ENCODE data around the gene NAA25. TPM values are rescaled to one million over a fixed set of nuclear protein-coding genes. Genes with fewer than 3 reads are reported as not detected.

NAA25 gene
- total and polyA plus RNA-seq, 2 donors (not counting 1 experiment from before 2014, with no cell fraction given) = 5.9 to 40.8 TPM

- H3K4me1 Mint-ChIP-seq = peaks cover 25% of the 10 kb centered on the region
- H3K36me3 ChIP-seq (replicated peaks in 1 of 2; ENCODE audit: control extremely low read depth in 1 of 2, control insufficient read depth in 1 of 2, extremely low read depth in 1 of 2, insufficient read depth in 2 of 2, low read length in 1 of 2) = peaks cover 13 to 31% of the 10 kb centered on the region in 2 experiments
- CTCF ChIA-PET = interaction anchor here (1.2 kb wide), 1 partner anchor 85 kb away, joined by 4 read pairs; no protein-coding TSS in a partner anchor
Measured at GRCh38 chr12:112029301-112029700, 79.3 kb downstream of the NAA25 start.

More at GRCh38 chr12:112029301-112029700, 79.3 kb downstream of the NAA25 start:
- Mint-ChIP-seq H3K27ac (no peak overlapping the region), H3K9me3 (ENCODE audit: insufficient read depth) (no peaks in the 10 kb centered on the region), H3K27me3 (no peaks in the 10 kb centered on the region), H3K4me3 (no peak overlapping the region)
- DNase-seq = no peak
- H3K4me2 ChIP-seq (replicated peaks; ENCODE audit: low read depth, low read length, poor library complexity, severe bottlenecking) = no peak overlapping the region
- TF ChIP-seq CTCF (IDR thresholded peaks at IDR 0.05) (no peak), EZH2 (IDR thresholded peaks at IDR 0.05; ENCODE audit: borderline replicate concordance, insufficient read depth, low read depth, low read length, poor library complexity, severe bottlenecking) (no peak)
- no peak overlapping the region for H2AFZ ChIP-seq (ENCODE audit: insufficient read depth, low read depth, low read length, poor library complexity, severe bottlenecking)
- intact Hi-C loops (cut with micrococcal nuclease) = loop anchor here (5.0 kb wide), 1 partner anchor 37 kb away; no protein-coding TSS in a partner anchor
- H3K4me3 ChIP-seq (ENCODE audit: control extremely low read depth in 1 of 5, extremely low read depth in 1 of 5, insufficient read depth in 1 of 5, low read depth in 2 of 5, low read length in 4 of 5) = no peak overlapping the region
- no peak overlapping the region for H3K27ac ChIP-seq (ENCODE audit: low read length in 2 of 2)
- peaks cover 9 to 10% of the 10 kb centered on the region in 2 donors for H3K4me1 ChIP-seq (ENCODE audit: control insufficient read depth in 2 of 2, insufficient read depth in 2 of 2, low read length in 2 of 2)
- no peaks in the 10 kb centered on the region for H3K27me3 ChIP-seq (replicated peaks in 1 of 4; ENCODE audit: control extremely low read depth in 1 of 4, control insufficient read depth in 3 of 4, insufficient read depth in 4 of 4, low read length in 3 of 4)
- WGBS (ENCODE audit: insufficient coverage) = no CpG with 5 or more reads among the region's 2 CpGs
- no peak overlapping the region for H3K9ac ChIP-seq (ENCODE audit: low read length)
- peaks cover 15% of the 10 kb centered on the region for H4K20me1 ChIP-seq (ENCODE audit: control insufficient read depth, insufficient read depth, low read length, poor library complexity, severe bottlenecking)
- H3K9me3 ChIP-seq (ENCODE audit: control extremely low read depth in 1 of 3, control insufficient read depth in 2 of 3, insufficient read depth in 1 of 3, low read length in 2 of 3) = no peaks in the 10 kb centered on the region
- POLR2A ChIA-PET = no interaction called here
- H3K79me2 ChIP-seq (ENCODE audit: control insufficient read depth, insufficient read depth, low read length) = peaks cover 6% of the 10 kb centered on the region
- no peak for ATAC-seq (ENCODE audit: low read depth)

Data from B cell (primary cell).